GM18517 (cell line): ENCODE results near the gene URM1.

Experiments
- ATAC-seq: cut with Tn5 transposase; IDR thresholded peaks from one replicate; pipeline ENCODE4 v1.9.1; 2021; ENCODE audit warnings: mild to moderate bottlenecking, moderate library complexity; ENCODE audit not compliant: unreplicated experiment

URM1 gene

DNA sequence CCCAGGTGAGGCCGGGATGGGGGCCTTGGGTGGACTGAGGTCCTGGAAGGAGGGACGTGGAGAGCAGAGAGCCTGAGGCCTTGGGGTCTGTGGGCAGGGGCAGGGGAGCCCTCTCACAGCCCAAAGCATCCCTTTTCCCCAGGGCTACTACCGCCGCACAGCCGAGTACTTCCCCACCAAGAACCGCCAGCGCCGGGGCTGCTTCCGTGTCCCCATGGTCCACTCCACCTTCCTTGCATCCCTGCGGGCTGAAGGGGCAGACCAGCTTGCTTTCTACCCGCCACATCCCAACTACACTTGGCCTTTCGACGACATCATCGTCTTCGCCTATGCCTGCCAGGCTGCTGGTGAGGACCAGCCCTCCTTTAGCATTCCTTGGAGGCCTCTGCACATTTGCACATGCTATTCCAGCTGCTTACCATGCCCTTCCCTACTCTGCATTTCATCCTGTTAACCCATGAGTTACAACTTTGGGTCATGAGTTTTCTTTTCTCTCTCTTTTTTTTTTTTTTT lies 53.1 kb downstream of the URM1 start:
- no peak for ATAC-seq

DNA sequence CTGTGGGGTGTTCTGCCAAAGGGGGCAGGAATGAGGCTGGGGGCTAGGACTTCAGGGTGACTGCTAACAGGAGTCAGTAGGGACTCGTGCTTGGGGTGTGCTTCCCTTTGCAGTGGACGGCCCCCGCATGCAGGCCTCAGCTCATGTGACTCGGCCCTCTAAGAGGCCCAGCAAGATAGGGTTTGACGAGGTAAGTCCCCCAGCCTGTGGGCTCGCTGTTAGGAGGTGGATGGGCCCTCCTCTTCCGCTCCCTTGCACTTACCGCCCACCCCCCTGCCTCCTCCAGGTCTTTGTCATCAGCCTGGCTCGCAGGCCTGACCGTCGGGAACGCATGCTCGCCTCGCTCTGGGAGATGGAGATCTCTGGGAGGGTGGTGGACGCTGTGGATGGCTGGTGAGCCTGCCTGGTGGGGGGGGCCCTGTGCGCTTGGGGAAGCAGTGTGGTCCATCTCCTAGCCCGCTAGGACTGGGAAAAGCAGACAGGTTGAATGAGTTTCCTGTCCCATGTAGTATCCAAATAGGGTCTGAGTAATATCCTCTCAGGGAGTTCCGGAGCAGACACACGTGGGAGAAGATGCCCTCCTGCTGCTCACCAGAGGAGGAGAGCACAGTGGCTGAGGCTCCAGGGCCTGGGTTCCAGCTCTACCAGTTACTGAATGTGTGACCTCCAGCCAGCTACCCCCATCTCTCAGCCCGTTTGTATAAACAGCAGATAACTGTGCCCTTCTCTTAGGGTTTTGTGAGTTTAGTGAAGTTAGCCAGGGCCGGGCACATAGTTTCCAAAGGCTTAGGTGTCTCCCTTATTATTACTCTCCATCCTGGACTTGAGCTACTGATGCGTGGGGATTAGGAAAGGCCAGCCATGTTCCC lies 57.7 kb downstream of the URM1 start:
- ATAC-seq = no peak

DNA sequence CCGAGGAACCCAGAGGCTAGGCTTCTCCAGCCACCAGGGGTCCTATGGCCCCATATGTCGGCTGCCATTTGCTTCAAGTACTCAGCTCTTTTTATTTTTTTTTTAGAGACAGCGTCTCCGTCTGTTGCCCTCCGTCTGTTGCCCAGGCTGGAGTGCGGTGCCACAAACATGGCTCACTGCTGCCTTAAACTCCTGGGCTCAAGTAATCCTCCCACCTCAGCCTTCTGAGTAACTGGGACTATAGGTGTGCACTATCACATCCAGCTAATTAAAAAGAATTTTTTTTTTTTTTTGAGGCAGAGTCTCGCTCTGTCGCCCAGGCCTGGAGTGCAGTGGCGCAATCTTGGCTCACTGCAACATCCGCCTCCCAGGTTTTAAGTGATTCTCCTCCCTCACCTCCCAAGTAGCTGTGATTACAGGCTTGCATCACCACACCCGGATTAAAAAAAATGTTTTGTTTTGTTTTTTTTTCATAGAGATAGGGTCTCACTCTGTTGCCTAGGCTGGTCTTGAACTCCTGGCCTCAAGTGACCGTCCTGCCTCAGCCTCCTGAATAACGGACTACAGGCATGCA lies 58.4 kb downstream of the URM1 start:
- ATAC-seq = no peak

DNA sequence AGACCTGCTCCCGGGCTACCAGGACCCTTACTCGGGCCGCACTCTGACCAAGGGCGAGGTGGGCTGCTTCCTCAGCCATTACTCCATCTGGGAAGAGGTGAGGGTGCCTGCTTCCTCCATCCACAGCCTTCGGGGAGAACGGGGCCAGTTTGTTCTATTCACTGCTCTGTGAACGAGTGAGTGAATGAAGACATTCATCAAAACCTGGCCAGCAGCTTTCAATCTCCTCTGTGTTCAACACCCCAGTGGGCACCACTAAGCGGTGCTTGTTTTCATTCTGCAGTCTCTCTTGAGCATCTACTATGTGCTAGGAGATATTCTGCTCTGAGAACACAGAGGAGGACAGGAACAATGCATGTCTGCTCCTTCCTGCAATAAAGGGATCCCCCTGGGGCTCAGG lies 60.0 kb downstream of the URM1 start:
- no peak for ATAC-seq

DNA sequence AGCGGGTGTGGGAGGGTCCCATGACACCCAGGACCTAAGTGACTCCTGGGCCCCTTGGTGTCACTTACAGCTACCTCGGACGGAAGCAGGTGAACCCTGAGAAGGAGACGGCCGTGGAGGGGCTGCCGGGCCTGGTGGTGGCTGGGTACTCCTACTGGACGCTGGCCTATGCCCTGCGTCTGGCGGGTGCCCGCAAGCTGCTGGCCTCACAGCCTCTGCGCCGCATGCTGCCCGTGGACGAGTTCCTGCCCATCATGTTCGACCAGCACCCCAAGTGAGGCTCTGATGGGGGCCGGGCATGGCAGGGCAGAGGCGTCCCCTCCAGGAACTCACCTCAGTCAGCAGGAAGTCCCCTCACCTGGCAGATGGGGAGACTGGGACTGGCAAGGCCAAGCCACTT lies 63.2 kb downstream of the URM1 start:
- ATAC-seq = no peak

DNA sequence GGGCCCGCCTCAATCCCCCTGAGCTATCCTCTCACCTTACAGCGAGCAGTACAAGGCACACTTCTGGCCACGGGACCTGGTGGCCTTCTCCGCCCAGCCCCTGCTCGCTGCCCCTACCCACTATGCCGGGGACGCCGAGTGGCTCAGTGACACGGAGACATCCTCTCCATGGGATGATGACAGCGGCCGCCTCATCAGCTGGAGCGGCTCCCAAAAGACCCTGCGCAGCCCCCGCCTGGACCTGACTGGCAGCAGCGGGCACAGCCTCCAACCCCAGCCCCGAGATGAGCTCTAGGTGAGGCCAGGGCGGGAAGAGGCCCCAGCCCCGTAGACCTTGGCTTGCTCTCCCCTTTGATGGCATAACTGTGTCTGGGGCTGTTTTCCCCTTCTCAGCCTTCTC lies 64.4 kb downstream of the URM1 start:
- ATAC-seq = no peak

DNA sequence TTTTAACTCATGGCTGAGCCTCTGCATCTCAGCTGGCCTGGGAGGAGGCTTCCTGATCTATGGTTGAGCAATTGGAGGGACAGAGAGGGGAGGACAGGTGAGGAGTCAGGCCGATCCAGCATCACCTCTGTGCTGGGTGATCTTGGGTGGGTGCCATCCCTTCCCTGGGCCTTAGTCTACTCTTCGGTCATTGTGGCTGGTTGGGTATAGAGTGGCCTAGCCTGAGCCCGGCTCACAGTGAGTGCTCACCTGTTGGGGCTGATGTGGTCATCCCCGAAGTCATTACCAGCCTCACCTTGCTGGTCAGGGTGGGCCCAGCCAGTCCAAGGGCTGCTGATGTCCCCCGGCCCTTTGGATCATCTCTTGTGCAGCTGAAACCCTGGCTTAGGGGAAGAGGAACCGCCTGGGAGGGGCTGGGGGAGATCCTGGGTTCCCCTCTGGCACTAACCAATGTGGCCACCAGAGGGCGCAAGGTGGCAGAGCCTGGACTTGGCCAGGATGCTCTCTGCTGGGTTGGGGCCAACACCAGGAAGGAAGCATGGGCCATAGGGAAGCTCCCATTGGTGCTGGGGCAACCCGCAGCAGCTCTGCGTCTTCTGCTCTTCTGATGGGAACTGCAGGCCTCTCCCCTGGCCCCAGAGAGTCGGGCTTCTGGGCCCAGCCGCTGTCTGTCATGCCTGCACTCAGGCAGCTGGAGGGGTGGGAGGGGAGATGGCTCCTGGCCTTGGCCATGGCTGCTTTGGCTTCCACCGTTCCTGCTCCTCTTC lies 67.4 kb downstream of the URM1 start:
- no peak for ATAC-seq

DNA sequence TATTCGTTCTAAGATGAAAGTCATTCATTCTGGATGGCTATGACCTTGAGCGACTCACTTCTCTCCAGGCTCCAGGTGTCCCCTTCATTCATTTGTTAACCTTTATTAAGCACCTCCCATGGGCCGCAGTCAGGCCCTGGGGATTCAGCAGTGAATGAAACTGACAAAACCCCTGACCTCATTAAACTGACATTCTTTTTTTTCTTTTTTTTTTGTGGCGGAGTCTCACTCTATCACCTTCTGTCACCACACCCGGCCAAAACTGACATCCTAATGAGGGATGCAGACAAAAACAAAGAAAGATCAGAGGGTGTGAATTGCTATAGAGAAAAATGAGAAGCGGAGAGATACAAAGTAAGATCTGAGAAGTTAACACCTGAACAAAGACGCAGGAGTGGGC lies 68.1 kb downstream of the URM1 start:
- ATAC-seq = no peak
